Suprapubic skin (tissue), 4 donors: ENCODE data around the gene EGLN1.

Source experiments
- EP300 ChIP-seq: sonication (generic); formaldehyde crosslinking; IDR thresholded peaks from one replicate; pipeline ENCODE4 v1.6.1; 2017; ENCODE audit warnings: antibody characterized with exemption
- POLR2A ChIP-seq, 2 donors: fragments of 450-650 bp; IDR thresholded peaks; one replicate each; pipeline ENCODE4 v1.6.1; 2017; ENCODE audit warnings: antibody characterized with exemption in 2 of 2, mild to moderate bottlenecking in 2 of 2, moderate library complexity in 2 of 2
- POLR2AphosphoS5 ChIP-seq, 3 donors: sonication (generic); formaldehyde crosslinking; IDR thresholded peaks; one replicate each; pipeline ENCODE4 v1.6.1; 2017; ENCODE audit warnings: antibody characterized with exemption in 3 of 3
- TF ChIP-seq, protein P1 (sequence below), 2 donors: fragments of 200-600 bp in 1 of 2; fragments of 450-650 bp in 1 of 2; sonication (generic) in 1 of 2; IDR thresholded peaks; one replicate each; pipeline ENCODE4 v1.5.1; 2016 to 2019; ENCODE audit warnings: antibody characterized with exemption in 2 of 2, mild to moderate bottlenecking in 1 of 2, moderate library complexity in 1 of 2

- TF ChIP-seq, protein P1, sequence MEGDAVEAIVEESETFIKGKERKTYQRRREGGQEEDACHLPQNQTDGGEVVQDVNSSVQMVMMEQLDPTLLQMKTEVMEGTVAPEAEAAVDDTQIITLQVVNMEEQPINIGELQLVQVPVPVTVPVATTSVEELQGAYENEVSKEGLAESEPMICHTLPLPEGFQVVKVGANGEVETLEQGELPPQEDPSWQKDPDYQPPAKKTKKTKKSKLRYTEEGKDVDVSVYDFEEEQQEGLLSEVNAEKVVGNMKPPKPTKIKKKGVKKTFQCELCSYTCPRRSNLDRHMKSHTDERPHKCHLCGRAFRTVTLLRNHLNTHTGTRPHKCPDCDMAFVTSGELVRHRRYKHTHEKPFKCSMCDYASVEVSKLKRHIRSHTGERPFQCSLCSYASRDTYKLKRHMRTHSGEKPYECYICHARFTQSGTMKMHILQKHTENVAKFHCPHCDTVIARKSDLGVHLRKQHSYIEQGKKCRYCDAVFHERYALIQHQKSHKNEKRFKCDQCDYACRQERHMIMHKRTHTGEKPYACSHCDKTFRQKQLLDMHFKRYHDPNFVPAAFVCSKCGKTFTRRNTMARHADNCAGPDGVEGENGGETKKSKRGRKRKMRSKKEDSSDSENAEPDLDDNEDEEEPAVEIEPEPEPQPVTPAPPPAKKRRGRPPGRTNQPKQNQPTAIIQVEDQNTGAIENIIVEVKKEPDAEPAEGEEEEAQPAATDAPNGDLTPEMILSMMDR (IDR thresholded peaks at IDR 0.05) = no peak
- no peak for TF ChIP-seq POLR2AphosphoS5 (IDR thresholded peaks at IDR 0.05)
- no peak for TF ChIP-seq EP300
- no peak for TF ChIP-seq POLR2A (IDR thresholded peaks at IDR 0.05)
Measured at GRCh38 chr1:231326248-231326647, 95.8 kb downstream of the EGLN1 start.
